ENCODE data around the gene SMCO1.
"Not testable (repeated sequence)": the region's sequence is repeated elsewhere in the genome, so short reads cannot be mapped to it uniquely, and the experiment has no call there.

SMCO1 gene

DNA sequence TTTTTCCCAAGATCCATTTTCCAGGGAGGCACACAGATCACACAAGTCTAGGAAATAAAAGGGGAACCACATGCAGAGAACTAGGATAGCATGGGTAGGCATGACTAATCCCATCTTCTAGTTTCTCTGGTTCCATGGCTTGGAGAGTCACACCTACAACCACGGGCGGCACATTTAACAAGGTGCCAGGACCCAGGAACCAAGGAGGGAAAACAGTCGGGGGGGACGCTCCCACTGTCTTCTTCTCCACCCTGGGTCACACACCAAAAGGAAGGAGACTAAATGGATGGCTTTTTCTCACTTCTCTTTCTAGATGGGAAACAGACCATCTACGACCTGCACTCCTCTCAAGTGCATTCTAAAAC, 4.6 kb upstream of the SMCO1 start:
- DNase-seq: no peak

DNA sequence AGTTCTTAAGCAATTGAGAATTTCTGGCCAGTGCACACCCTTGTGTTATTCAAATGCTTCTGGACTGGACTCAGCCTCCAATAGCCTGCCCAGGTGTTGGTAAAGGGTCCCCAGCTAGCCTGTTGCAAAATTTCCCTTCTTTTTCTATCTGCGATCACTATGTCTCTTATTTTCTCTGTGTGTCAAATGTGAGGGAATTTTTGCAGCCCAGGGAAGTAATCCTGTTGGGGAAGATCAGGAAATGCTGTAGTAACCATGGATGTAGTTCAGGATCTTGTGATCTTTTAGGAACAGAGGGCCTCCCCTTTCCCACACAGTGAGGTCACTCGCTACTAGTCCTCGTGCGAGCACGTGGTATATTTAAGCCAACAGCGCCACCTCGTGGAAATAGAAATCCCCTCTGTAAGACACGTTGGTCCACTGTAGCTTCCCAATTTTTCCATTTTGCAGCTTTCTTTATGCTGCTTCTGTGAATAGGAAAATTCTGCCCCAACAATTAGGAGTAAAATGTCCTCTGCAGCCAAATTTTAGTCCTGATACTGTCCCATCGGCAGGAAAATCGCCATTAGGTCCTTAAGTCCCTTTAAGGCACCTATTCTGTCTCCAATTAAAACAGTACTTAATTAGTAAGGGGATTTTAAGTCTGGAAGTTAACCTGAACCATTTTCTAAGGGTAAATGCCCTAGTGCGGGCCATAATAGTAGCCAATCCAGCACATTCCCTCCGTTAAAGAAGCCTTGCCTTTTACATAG, 4.0 kb upstream of the SMCO1 start:
- DNase-seq: peak; percentile 67

DNA sequence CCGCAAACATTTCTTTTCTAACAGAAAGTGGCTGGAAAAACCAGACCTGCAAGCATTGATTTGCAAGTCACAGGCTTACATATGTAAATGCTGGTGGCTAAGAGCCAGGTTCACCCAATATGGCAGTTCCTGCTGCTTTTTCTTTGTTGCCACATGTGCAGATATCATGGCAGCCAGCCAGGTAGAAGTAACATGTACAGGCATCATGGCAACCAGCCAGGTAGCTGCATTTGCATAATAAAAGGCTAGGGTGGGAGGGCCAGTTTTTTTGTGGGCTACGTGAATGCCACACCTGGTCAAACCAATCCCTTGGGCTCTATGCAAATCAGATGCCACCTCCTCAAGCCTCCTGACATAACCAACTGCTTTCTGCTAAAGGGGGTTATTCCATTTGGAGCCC, 2.8 kb upstream of the SMCO1 start:
- DNase-seq: no peak

DNA sequence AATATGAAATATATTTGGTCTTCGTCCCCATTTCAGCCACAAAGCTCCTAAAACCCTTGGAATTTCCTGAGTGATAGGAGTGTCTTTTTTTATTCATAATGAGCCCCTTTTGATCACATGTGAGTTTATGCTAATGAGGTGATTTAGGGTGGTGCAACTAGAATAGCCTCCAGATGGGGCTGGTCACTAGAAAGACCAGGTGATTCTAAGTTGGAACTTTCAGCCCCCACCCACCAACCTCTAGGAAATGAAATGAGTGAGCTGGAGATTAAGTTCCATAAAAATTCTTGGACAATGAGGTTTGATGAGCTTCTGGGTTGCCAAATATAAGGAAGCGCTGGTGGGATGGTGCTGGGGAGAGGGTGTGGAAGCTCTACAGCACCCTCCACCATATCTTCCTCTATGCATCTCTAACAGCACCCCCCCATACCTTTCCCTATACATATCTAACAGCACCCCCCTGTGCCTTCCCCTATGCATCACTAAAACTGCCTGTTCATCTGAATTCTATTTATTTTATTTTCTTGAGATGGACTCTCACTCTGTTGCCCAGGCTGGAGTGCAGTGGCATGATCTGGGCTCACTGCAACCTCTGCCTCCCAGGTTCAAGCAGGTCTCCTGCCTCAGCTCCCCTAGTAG, 2.1 kb upstream of the SMCO1 start:
- no peak for DNase-seq

DNA sequence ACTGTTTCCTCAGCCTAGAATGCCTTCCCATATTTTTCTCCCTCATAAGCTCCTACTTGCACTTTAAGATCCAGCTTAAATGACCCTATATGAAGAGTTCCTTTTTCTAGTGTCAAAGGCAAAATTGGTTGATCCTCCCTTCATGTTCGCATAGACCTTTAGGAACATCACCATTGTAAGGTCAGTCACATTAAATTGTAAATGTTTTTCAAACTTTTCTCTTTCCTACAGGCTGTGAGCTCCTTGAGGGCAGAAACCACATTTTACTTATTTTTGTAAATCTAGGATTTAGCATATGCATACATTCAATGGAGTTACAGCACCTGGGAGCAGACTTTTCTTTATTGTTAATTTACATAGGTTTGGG, 813 bp downstream of the SMCO1 start:
- no peak for DNase-seq

DNA sequence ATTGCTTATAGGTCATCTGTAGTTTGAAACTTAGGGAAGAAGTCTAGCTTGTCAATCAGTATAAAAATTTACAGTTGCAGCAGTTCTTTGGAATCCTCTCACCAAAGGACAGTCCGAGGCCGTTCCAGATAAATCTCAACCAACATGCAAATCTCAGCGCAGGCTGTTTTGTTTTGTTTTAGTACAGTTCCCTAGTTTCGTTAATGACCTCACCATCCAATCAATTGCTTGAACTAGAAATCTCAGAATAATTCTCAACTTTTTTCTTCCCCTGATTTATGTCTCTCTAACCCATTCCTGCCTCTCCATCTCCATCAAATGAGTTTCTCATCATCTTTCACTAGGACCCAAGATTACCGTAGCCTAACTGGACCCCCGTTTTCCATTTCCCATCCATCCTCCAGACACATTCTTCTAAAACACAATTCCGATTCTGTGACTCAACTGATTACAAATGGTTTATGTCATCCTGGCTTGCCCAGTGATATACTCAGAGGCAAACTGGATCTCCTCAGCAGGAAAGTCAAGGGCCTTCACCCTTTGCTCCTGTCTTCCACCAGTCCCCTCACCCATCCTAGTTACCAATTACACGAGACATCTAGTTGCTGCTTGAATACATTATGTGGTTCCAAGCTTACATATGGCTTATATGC, 1.3 kb downstream of the SMCO1 start:
- DNase-seq: no peak

DNA sequence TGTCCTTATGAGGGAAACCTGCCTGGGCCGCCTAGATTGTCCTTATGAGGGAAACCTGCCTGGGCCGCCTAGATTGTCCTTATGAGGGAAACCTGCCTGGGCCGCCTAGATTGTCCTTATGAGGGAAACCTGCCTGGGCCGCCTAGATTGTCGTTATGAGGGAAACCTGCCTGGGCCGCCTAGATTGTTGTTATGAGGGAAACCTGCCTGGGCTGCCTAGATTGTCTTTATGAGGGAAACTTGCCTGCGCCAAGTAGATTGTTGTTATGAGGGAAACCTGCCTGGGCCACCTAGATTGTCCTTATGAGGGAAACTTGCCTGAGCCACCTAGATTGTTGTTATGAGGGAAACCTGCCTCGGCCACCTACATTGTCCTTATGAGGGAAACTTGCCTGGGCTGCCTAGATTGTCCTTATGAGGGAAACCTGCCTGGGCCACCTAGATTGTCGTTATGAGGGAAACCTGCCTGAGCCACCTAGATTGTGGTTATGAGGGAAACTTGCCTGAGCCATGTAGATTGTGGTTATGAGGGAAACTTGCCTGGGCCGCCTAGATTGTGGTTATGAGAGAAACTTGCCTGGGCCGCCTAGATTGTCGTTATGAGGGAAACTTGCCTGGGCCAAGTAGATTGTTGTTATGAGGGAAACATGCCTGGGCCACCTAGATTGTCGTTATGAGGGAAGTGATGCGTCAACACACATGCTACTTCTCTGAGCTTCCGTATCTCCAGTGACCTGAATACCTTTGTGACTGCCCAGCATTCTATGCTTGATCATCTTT, 3.3 kb downstream of the SMCO1 start:
- DNase-seq: not testable (repeated sequence)

DNA sequence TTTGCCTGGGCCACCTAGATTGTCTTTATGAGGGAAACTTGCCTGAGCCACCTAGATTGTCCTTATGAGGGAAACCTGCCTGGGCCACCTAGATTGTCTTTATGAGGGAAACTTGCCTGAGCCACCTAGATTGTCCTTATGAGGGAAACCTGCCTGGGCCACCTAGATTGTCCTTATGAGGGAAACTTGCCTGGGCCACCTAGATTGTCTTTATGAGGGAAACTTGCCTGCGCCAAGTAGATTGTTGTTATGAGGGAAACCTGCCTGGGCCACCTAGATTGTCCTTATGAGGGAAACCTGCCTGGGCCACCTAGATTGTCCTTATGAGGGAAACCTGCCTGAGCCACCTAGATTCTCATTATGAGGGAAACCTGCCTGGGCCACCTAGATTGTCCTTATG, 4.0 kb downstream of the SMCO1 start:
- not testable (repeated sequence) for DNase-seq

DNA sequence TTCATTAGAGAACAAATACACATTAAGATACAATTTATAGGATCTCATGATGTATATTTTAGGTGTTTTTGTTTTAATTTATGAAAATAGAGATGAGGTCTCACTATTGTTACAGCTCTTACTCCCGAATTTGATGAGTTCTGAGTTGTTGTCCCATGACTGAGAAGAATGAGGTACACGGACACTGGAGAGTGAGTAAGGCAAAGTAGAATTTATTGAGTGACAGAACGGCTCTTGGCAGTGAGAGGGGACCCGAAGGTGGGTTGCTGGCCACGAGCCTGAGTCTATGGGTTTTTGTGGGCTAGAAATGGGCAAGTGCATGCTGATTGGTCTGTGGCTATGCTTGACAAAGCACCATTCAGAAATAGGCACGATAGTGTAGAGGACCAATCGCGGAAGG, 8.5 kb downstream of the SMCO1 start:
- no peak for DNase-seq

DNA sequence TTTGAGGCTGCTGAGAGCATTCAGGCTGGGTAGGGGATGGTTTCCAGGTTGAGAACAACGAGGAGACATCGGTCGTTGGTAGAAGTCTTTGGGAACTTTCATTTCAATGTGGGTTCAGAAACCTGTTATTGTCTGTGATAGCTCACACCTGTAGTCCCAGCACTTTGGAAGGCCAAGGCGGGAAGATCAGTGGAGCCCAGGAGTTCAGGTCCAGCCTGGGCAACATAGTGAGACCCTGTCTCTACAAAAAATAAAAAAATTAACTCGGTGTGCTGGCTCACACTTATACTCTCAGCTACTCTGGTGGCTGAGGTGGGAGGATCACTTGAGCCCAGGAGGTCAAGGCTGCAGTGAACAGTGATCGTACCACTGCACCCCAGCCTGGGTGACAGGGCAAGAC, 10.6 kb downstream of the SMCO1 start:
- no peak for DNase-seq

DNA sequence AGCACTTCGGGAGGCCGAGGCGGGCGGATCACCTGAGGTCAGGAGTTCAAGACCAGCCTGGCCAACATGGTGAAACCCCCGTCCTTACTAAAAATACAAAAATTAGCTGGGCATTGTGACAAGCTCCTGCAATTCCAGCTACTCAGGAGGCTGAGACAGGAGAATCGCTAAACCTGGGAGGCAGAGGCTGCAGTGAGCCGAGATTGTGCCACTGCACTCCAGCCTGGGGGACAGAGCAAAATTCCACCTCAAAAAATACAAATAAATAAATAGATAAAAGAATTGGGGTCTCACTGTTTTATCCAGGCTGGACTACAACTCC, 11.1 kb downstream of the SMCO1 start:
- not testable (repeated sequence) for DNase-seq

DNA sequence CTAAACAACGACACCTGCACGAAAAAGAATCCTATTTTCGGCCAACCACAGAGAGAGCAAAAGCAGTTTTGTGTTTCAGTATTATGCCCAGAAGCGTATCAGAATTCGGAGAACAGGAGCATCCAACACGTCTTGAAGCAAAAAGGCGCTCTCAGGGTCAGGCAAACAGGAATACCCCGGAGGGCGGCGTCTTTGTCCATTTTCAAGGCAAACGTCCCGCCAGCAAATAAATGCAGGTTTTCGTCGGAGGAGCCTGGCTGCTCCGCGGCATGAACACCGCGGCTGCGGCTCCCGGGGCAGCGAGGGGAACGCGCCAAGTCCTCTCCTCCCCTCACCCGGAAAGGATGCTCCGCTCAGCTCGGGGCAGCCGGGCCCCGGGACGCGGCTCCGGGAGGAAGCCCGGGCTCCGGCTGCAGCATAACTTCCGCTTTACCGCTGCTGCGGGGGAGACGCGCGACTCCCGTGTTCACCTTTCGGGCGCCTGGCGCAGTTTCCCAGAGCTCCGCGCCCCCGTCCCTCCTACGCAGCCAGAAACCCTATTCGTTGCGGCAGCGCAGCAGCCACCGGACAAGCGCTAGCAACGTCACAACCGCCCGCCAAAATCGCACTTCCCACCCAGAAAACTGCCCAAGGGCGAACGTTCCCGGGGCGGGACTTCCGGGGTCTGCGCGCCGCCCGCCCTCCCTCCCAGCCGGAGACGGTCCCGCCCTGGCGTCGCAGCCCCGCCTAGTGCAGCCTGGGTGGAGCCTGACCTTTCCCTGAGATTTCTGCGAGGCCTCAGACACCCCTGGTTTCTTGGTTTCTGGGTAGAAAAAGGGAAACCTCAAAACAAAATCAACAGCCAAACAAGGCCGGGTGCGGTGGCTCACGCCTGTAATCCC, 11.7 kb downstream of the SMCO1 start, which contains the start of gene RNF168:
Gene RNF168, minus strand, starts transcription at position 573 of the 881 bp plus-strand sequence. CDS start 595 bp downstream, outside the sequence.
- peak; percentile 91 for DNase-seq

DNA sequence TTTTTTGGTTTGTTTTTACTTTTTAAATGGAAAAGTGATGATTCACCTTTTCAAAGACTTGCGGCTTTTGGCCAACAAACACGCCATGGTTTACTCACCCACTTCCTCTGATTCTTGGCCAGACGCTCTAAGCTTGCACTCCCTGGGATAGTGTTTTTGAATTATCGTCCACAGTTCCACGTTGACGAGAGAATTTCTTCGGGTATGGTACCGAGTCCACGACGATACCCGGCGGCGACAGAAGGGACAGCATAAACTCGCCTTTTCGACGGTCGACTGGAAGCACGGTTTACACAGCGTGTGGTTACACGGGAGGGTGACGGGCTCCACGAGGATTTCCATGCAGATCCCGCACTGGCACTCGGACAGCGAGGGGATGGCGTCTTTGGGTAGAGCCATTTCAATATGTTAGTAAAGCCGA, 12.4 kb downstream of the SMCO1 start:
- DNase-seq: peak; percentile 70

DNA sequence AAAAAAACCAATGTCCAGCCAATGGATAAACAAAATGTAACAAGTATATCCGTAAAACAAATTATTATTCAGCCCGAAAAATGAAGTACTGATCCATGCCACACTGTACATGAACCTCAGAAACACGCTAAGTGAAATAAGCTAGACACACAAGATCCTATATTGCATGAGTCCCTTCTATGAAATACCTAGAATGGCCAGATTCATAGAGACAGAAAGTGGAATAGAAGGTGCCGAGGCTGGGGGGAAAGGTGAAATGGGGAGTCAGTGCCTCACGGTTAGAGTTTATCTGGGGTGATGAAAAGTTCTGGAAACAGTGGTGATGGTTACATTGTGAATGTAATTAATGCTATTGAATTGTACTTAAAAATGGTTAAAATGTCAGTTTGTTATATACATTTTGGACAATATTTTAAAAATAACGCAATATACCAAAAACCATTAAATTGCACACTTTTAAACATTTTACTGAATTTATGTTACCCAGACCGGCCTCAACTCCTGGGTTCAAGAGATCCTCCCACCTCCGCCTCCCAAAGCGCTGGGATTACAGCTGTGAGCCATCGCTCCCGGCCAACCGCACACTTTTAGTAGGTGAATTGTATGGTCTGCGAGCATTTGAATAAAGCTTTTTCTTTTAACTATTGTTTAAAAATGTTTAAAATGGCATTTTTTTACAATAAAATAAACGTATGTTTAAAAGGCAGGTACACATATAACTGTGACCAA, 13.7 kb downstream of the SMCO1 start:
- peak; percentile 32 for DNase-seq

DNA sequence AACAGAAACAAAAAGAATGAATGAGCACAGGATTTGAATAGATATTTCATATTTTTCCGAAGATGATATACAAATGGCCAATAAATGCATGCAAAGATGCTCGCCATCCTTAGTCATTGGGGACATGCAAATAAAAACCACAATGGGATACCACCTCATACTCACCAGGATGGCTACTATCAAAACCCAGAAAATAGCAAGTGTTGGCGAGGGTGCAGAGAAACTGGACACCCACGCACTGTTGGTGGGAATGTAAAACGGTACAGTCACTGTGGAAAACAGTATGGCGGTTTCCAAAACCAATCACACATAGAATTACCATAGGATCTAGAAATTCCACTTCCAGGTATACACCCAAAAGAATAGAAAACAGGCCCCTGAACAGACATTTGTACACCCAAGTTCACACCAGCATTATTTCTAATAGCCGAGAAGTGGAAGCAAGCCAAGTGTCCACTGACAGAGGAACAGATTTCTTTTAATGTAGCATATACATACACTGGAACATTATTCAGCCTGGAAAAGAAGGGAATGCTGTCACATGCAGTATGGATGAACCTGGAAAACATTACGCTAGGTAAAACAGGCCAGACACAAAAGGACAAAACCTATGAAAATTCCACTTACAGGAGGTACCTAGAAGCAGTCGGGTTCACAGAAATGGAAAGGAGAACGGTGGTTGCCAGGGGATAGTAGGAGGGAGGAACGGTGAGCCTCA, 15.2 kb downstream of the SMCO1 start:
- DNase-seq: no peak

DNA sequence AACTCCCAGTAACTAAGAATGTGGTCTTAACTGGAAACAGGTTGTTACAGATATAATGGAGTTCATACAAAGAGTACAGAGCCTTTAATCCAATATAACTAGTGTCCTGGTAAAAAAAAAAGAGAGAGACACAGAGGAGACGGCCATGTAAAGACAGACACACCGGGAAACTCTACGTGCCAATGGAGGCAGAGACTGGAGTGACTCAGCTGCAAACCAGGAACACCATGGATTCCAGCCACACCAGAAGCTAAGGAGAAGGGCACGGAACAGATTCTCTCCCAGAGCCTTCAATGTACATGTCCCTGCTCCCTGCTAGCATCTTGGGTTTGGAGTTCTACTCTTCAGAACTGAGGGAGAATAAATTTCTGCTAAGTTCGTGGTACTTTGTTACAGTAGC, 16.1 kb downstream of the SMCO1 start:
- DNase-seq: no peak

DNA sequence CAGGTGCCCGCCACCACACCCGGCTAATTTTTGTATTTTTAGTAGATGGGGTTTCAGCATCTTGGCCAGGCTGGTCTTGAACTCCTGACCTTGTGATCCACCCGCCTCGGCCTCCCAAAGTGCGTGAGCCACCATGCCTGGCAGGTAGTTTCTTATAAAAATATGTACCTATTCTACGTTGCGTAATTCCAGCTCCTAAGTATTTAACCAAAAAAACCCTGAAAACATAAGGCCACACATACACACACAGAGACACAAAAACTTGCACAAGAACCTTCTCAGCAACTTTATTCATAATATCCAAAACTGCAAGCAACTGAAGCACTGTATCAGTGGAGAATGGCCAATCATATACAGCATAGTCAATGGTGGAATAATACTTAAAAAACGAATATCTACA, 16.8 kb downstream of the SMCO1 start:
- no peak for DNase-seq

DNA sequence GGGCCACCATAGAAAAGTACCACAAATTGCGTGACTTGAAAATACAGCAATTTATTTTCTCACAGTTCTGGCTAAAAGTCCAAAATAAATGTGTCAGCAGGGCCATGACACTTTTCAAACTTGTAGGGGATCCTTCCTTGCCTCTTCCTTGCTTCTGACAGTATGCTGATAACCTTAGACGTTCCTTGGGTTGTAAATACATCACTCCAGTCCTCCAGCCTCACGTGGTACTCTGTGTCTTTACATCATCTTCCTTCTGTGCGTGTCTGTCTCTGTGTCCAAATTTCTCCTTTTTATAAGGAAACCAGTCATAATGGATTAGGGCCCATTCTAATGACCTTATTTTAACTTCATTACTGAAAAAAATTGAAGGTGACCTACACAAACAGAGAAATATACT, 19.0 kb downstream of the SMCO1 start:
- DNase-seq: no peak

DNA sequence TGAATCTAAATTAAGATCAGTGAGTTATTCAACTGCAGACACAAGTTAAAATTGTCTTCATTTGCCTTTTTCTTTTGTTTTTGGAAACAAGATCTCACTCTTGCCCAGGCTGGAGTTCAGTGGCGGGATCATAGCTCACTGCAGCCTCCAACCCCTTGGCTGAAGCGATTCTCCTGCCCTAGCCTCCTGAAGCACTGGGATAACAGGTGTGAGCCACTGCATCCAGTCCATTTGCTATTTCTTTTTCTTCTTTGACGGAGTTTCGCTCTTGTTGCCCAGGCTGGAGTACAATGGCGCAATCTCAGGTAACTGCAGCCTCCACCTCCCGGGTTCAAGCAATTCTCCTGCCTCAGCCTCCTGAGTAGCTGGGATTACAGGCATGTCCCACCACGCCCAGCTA, 21.9 kb downstream of the SMCO1 start:
- DNase-seq: no peak

DNA sequence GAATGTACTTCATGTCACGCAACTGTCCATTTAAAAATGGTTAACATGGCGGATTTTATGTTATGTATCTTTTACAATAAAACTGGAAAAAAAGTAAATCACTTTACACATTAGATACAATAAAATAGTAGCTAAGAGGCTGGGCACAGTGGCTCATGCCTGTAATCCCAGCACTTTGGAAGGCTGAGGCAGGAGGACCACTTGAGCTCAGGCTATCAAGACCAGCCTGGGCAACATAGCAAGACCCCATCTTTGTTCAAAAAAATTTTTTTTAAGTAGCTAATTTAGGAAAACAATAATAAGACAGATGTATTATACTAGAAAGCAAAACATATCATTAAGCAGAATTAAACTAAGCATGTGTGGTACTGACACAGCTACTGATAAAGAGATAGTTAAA, 23.1 kb downstream of the SMCO1 start:
- DNase-seq: no peak

DNA sequence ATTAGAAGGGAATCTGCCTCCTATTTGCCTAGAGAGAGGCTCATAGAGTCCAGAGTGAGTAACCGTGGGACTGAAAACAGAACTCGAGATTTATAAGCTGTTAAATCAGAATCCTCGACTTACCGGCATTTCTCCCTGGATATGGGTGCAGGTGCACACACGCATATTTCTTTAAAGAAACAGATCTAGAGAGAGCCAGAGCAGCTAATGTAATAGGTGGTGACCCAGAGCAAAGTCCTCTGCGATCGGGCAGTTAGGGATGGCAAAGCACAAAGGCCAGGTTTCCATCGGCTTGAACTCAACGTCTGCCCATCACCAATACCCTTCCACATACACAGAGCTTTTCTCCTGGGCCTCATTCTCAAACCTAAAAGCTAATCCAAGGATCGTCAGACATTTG, 25.4 kb downstream of the SMCO1 start:
- DNase-seq: no peak
